H4 (cell line): ENCODE data around the gene CNN3. TPM values are rescaled to one million over a fixed set of nuclear protein-coding genes. Genes with fewer than 3 reads are reported as not detected.

Experiments
- DNase-seq: peaks from one replicate; pipeline ENCODE4 v3.0.0-alpha.2; 2015; ENCODE audit warnings: low spot score
- total RNA-seq: library from RNA; depleted of rRNA; stranded (reverse); fragments of >200 nt; shearing (Covaris generic); gene quantifications from 2 replicates; pipeline ENCODE4 v1.2.3, GENCODE V29; 2014

Gene CNN3
- total RNA-seq, 1 experiment from 2014 or later: 137 TPM

GRCh38 chr1:94922761-94923331 is 4.1 kb downstream of the CNN3 start:
- DNase-seq: no peak

- DNase-seq: no peak
Observed at GRCh38 chr1:94921977-94922376, 4.9 kb downstream of the CNN3 start.

GRCh38 chr1:94920061-94920460 is 6.8 kb downstream of the CNN3 start:
- no peak for DNase-seq

GRCh38 chr1:94919241-94920030 is 7.5 kb downstream of the CNN3 start:
- no peak for DNase-seq

GRCh38 chr1:94917251-94917650 is 9.7 kb downstream of the CNN3 start:
- no peak for DNase-seq

GRCh38 chr1:94912263-94913184 is 14.4 kb downstream of the CNN3 start:
- DNase-seq: no peak

- no peak for DNase-seq
Observed at GRCh38 chr1:94909486-94909885, 17.4 kb downstream of the CNN3 start.

GRCh38 chr1:94908965-94909364 is 17.9 kb downstream of the CNN3 start:
- DNase-seq: no peak

- DNase-seq: no peak
Observed at GRCh38 chr1:94908190-94908589, 18.7 kb downstream of the CNN3 start.

GRCh38 chr1:94907136-94907535 is 19.8 kb downstream of the CNN3 start:
- DNase-seq: no peak

- DNase-seq: no peak
Observed at GRCh38 chr1:94906382-94906781, 20.5 kb downstream of the CNN3 start.

- no peak for DNase-seq
Observed at GRCh38 chr1:94905207-94905606, 21.7 kb downstream of the CNN3 start.

- no peak for DNase-seq
Observed at GRCh38 chr1:94903280-94904009, 23.5 kb downstream of the CNN3 start.

- no peak for DNase-seq
Observed at GRCh38 chr1:94901841-94902240, 25.1 kb downstream of the CNN3 start.

- no peak for DNase-seq
Observed at GRCh38 chr1:94899756-94900155, 27.2 kb downstream of the CNN3 start.

GRCh38 chr1:94898491-94899385 is 28.2 kb downstream of the CNN3 start:
- DNase-seq: no peak

- DNase-seq: no peak
Observed at GRCh38 chr1:94895518-94895917, 31.4 kb downstream of the CNN3 start.

GRCh38 chr1:94894630-94895029 is 32.3 kb downstream of the CNN3 start:
- no peak for DNase-seq

- no peak for DNase-seq
Observed at GRCh38 chr1:94892604-94893254, 34.2 kb downstream of the CNN3 start.

- no peak for DNase-seq
Observed at GRCh38 chr1:94888201-94888600, 38.7 kb downstream of the CNN3 start.
